HepG2 (cell line): Measurements from ENCODE around the gene TXNIP. TPM values are rescaled to one million over a fixed set of nuclear protein-coding genes. Genes with fewer than 3 reads are reported as not detected.

Source experiments
- CC2D1A ChIP-seq: sonication (generic); formaldehyde crosslinking; IDR thresholded peaks from 2 replicates; pipeline ENCODE4 v1.8.1; 2023; ENCODE audit warnings: mild to moderate bottlenecking, missing genetic modification reagents
- EP300 ChIP-seq, 3 experiments: sonication (generic) in 1 of 3; formaldehyde crosslinking in 1 of 3; IDR thresholded peaks; 2 replicates each; pipeline versions ENCODE4 v1.5.1 to v1.6.1; 2011 to 2020; ENCODE audit warnings: low read depth in 2 of 3, low read length in 2 of 3, borderline replicate concordance in 1 of 3, improper control_type of control experiment in 1 of 3, mild to moderate bottlenecking in 1 of 3, missing genetic modification reagents in 1 of 3, moderate library complexity in 1 of 3
- ETV5 ChIP-seq: IDR thresholded peaks from 2 replicates; pipeline ENCODE4 v1.6.1; 2018; ENCODE audit warnings: missing biosample characterization, missing genetic modification reagents, inconsistent platforms, borderline replicate concordance
- FLYWCH1 ChIP-seq: sonication (generic); formaldehyde crosslinking; IDR thresholded peaks from 2 replicates; pipeline ENCODE4 v1.8.1; 2023; ENCODE audit warnings: mild to moderate bottlenecking, missing genetic modification reagents
- HOXA3 ChIP-seq: sonication (generic); formaldehyde crosslinking; IDR thresholded peaks from 2 replicates; pipeline ENCODE4 v1.5.0; 2020; ENCODE audit warnings: missing genetic modification reagents
- NFYC ChIP-seq: IDR thresholded peaks from 2 replicates; pipeline ENCODE4 v1.6.1; 2016; ENCODE audit warnings: missing genetic modification reagents, missing compliant biosample characterization
- NR2C2 ChIP-seq: sonication (generic); formaldehyde crosslinking; IDR thresholded peaks from 2 replicates; pipeline ENCODE4 v1.4.0; 2020; ENCODE audit warnings: missing genetic modification reagents, mild to moderate bottlenecking, moderate library complexity, borderline replicate concordance
- RFX1 ChIP-seq: fragments of 450-650 bp; IDR thresholded peaks from 2 replicates; pipeline ENCODE4 v1.6.1; 2017
- ZNF335 ChIP-seq: sonication (generic); formaldehyde crosslinking; IDR thresholded peaks from 2 replicates; pipeline ENCODE4 v1.4.0; 2020; ENCODE audit warnings: missing genetic modification reagents
- ZNF460 ChIP-seq: sonication (generic); formaldehyde crosslinking; IDR thresholded peaks from 2 replicates; pipeline ENCODE4 v1.5.1; 2020; ENCODE audit warnings: missing genetic modification reagents, mild to moderate bottlenecking, borderline replicate concordance
- polyA plus RNA-seq, 8 experiments: library from polyadenylated mRNA; depleted of rRNA in 3 of 8; stranded (reverse) in 7 of 8; unstranded in 1 of 8; fragments of >200 nt; fragmentation: Illumina TruSeq in 4 of 8; extraction: Trizol in 4 of 8; gene quantifications; 2 replicates each; pipeline versions ENCODE4 v1.2.1 to v1.2.3, GENCODE V29; 2011 to 2016; ENCODE audit warnings: low read depth in 4 of 8, missing spikeins in 1 of 8, mixed read lengths in 1 of 8; ENCODE audit not compliant: insufficient read depth in 1 of 8
- total RNA-seq, 5 experiments: library from RNA; depleted of rRNA; stranded (reverse); fragments of >200 nt; fragmentation: Illumina TruSeq; extraction: Trizol; gene quantifications; 2 replicates each; pipeline ENCODE4 v1.2.3, GENCODE V29; 2016; ENCODE audit warnings: low read depth in 1 of 5
- TF ChIP-seq, protein P1 (sequence below): sonication (generic); formaldehyde crosslinking; IDR thresholded peaks from 2 replicates; pipeline ENCODE4 v1.4.0; 2020; ENCODE audit warnings: missing genetic modification reagents
- TF ChIP-seq, protein P2 (sequence below): sonication (generic); formaldehyde crosslinking; conservative IDR thresholded peaks from 2 replicates; pipeline ENCODE4 v1.8.0; 2022; ENCODE audit warnings: missing genetic modification reagents
- TF ChIP-seq, protein P3 (sequence below): sonication (generic); formaldehyde crosslinking; conservative IDR thresholded peaks from 2 replicates; pipeline ENCODE4 v1.8.0; 2022; ENCODE audit warnings: low read depth, missing genetic modification reagents
- TF ChIP-seq, protein P4 (sequence below): IDR thresholded peaks from 2 replicates; pipeline ENCODE4 v1.6.1; 2016; ENCODE audit warnings: low read depth
- TF ChIP-seq, protein P5 (sequence below): sonication (generic); formaldehyde crosslinking; IDR thresholded peaks from 2 replicates; pipeline ENCODE4 v1.5.0; 2020; ENCODE audit warnings: mild to moderate bottlenecking, missing genetic modification reagents, moderate library complexity
- TF ChIP-seq, protein P6 (sequence below): IDR thresholded peaks from 2 replicates; pipeline ENCODE4 v1.6.1; 2016; ENCODE audit warnings: low read depth, borderline replicate concordance

TXNIP gene
- total and polyA plus RNA-seq, 2 of the 13 experiments (the other 11 are each of a cell fraction or from before 2014, with no cell fraction given), result 24.4 to 237 TPM

DNA sequence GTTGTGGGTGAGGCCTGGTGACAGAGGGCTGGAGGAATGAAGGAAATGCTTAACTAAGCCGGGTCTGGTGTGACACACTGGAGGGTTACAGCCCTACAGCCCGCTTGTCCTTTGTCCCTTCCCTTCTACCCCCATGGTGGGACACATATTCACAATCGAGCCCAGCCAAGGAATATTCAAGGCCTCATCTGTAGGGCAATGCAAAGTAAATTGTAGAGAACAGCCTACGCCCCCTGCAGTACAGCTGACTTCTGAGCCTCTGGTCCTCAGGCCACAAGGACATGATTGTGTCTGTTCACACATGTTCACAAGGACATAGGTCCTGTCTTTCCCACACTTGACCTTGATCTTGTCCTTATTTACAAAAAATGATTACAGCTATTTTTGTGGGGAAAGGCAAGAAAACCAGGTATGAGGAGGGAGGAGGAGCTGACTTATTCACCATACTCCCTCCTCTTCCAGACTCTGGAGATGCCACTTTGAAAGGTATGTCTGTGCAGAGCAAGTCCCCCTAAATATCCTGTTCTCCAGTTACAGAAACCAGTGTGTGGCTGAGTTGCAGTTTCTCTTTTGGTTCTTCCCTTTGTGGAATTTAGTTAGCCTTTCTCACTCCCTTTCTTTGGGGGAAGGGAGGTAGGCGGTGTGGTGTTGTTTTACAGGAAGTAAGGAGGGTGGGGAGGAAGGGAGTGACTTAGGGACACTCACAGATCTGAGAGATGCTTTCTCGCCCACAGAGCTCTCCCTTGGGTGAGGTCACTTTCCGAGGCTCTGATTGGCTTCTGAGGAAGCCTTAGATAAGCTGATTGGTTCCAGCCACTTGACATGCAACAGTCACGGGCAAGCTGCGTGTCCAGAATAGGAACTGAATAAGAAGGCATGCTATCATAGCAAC, 17.3 kb downstream of the TXNIP start (continued):
- TF ChIP-seq ZNF460 (CRISPR knock-in tag) (no peak), HOXA3 (CRISPR knock-in tag) (no peak), FLYWCH1 (CRISPR knock-in tag) (no peak), NR2C2 (CRISPR knock-in tag) (no peak), CC2D1A (CRISPR knock-in tag) (no peak), ZNF335 (CRISPR knock-in tag) (no peak), EP300 (IDR thresholded peaks at IDR 0.05; ENCODE audit: low read depth in 2 of 2, low read length in 2 of 2) (no peak), EP300 (CRISPR knock-in tag; IDR thresholded peaks at IDR 0.05; ENCODE audit: borderline replicate concordance) (no peak), NFYC (CRISPR knock-in tag) (peak; percentile 34; the same call in 1 of the 2 replicates), RFX1 (no peak), ETV5 (no peak; the same call in 1 of the 2 replicates)
- TF ChIP-seq, protein P1, sequence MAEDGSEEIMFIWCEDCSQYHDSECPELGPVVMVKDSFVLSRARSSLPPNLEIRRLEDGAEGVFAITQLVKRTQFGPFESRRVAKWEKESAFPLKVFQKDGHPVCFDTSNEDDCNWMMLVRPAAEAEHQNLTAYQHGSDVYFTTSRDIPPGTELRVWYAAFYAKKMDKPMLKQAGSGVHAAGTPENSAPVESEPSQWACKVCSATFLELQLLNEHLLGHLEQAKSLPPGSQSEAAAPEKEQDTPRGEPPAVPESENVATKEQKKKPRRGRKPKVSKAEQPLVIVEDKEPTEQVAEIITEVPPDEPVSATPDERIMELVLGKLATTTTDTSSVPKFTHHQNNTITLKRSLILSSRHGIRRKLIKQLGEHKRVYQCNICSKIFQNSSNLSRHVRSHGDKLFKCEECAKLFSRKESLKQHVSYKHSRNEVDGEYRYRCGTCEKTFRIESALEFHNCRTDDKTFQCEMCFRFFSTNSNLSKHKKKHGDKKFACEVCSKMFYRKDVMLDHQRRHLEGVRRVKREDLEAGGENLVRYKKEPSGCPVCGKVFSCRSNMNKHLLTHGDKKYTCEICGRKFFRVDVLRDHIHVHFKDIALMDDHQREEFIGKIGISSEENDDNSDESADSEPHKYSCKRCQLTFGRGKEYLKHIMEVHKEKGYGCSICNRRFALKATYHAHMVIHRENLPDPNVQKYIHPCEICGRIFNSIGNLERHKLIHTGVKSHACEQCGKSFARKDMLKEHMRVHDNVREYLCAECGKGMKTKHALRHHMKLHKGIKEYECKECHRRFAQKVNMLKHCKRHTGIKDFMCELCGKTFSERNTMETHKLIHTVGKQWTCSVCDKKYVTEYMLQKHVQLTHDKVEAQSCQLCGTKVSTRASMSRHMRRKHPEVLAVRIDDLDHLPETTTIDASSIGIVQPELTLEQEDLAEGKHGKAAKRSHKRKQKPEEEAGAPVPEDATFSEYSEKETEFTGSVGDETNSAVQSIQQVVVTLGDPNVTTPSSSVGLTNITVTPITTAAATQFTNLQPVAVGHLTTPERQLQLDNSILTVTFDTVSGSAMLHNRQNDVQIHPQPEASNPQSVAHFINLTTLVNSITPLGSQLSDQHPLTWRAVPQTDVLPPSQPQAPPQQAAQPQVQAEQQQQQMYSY, result no peak
- TF ChIP-seq, protein P2, sequence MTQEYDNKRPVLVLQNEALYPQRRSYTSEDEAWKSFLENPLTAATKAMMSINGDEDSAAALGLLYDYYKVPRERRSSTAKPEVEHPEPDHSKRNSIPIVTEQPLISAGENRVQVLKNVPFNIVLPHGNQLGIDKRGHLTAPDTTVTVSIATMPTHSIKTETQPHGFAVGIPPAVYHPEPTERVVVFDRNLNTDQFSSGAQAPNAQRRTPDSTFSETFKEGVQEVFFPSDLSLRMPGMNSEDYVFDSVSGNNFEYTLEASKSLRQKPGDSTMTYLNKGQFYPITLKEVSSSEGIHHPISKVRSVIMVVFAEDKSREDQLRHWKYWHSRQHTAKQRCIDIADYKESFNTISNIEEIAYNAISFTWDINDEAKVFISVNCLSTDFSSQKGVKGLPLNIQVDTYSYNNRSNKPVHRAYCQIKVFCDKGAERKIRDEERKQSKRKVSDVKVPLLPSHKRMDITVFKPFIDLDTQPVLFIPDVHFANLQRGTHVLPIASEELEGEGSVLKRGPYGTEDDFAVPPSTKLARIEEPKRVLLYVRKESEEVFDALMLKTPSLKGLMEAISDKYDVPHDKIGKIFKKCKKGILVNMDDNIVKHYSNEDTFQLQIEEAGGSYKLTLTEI (CRISPR knock-in tag), result no peak
- TF ChIP-seq, protein P3, sequence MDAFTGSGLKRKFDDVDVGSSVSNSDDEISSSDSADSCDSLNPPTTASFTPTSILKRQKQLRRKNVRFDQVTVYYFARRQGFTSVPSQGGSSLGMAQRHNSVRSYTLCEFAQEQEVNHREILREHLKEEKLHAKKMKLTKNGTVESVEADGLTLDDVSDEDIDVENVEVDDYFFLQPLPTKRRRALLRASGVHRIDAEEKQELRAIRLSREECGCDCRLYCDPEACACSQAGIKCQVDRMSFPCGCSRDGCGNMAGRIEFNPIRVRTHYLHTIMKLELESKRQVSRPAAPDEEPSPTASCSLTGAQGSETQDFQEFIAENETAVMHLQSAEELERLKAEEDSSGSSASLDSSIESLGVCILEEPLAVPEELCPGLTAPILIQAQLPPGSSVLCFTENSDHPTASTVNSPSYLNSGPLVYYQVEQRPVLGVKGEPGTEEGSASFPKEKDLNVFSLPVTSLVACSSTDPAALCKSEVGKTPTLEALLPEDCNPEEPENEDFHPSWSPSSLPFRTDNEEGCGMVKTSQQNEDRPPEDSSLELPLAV, result no peak
- TF ChIP-seq, protein P4, sequence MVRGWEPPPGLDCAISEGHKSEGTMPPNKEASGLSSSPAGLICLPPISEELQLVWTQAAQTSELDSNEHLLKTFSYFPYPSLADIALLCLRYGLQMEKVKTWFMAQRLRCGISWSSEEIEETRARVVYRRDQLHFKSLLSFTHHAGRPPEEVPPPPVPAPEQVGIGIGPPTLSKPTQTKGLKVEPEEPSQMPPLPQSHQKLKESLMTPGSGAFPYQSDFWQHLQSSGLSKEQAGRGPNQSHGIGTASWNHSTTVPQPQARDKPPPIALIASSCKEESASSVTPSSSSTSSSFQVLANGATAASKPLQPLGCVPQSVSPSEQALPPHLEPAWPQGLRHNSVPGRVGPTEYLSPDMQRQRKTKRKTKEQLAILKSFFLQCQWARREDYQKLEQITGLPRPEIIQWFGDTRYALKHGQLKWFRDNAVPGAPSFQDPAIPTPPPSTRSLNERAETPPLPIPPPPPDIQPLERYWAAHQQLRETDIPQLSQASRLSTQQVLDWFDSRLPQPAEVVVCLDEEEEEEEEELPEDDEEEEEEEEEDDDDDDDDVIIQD (CRISPR knock-in tag), result no peak
- TF ChIP-seq, protein P5, sequence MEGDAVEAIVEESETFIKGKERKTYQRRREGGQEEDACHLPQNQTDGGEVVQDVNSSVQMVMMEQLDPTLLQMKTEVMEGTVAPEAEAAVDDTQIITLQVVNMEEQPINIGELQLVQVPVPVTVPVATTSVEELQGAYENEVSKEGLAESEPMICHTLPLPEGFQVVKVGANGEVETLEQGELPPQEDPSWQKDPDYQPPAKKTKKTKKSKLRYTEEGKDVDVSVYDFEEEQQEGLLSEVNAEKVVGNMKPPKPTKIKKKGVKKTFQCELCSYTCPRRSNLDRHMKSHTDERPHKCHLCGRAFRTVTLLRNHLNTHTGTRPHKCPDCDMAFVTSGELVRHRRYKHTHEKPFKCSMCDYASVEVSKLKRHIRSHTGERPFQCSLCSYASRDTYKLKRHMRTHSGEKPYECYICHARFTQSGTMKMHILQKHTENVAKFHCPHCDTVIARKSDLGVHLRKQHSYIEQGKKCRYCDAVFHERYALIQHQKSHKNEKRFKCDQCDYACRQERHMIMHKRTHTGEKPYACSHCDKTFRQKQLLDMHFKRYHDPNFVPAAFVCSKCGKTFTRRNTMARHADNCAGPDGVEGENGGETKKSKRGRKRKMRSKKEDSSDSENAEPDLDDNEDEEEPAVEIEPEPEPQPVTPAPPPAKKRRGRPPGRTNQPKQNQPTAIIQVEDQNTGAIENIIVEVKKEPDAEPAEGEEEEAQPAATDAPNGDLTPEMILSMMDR (CRISPR knock-in tag), result peak; percentile 47
- TF ChIP-seq, protein P6, sequence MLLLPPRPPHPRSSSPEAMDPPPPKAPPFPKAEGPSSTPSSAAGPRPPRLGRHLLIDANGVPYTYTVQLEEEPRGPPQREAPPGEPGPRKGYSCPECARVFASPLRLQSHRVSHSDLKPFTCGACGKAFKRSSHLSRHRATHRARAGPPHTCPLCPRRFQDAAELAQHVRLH (CRISPR knock-in tag), result no peak
